CD4-positive, alpha-beta T cell treated with Interleukin-6 for 4 hours (primary cell): ENCODE measurements around the gene BBX.
A peak's percentile ranks its signal among the peaks of the same experiment; 100 is the strongest.
"Not testable (repeated sequence)": the region's sequence is repeated elsewhere in the genome, so short reads cannot be mapped to it uniquely, and the experiment has no call there.

Experiments used
- DNase-seq: peaks from one replicate; pipeline ENCODE4 v3.0.0-alpha.2; 2020; ENCODE audit warnings: mixed read lengths

Gene BBX

GRCh38 chr3:107810171-107811071 lies 287.7 kb downstream of the BBX start:
- no peak for DNase-seq

- DNase-seq: no peak
Observed at GRCh38 chr3:107813026-107813425, 290.3 kb downstream of the BBX start.

DNA sequence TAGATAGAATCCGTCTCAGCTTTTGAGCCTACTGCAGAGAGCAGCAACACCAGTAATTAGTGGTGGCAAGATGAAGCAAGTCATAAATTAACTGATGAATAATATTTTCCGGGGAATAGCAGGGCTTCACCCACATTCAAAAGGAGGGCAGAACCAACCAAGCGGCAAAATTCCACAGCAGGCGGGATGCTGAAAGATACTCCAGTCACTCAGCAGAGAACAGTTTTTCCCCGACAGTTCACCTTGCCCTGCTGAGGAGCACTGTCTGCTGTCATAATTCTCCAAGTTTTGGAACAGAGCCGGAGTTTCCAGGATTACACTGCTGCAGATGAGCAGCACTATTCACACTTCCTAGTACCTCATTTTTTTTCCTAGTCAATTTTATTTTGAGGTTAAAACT lies 293.3 kb downstream of the BBX start:
- DNase-seq: no peak

DNA sequence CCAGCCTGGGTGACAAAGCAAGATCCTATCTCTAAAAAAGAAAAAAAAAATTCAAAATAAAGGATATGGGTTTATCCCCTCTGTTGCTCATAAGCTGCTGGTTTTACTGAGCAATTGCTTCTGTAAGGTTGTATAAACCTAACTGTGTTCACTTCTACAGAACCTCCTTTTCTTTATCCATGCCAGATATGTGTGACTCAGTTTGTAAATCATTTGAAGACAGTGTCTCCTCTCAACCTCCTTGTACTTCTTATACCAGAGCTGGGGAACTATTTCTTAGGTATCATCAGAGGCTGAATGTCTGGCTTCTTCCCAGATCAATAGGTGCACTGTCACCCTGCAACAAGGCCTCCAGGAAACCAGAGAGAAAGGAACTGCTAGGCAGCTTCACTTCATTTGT lies 294.3 kb downstream of the BBX start:
- no peak for DNase-seq

DNA sequence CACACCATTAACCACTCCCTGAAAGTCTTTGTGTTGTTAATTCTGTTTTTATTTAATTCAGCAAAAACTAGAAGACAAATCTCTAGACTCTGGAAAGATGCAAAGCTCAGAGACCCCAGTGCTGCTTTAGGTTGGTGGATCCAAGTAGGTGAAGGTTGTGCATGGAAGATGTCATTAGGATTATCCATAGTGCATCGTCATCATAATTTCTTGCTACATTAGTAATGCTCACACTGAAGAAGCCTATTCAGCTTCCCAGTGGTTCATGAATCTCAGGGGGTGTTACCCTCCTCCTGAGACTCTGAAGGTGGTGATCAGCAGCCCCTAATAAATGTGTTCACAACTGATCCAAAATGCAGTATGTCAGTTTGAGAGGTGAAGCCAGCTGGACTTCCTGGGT lies 295.3 kb downstream of the BBX start:
- DNase-seq: no peak

- no peak for DNase-seq
Observed at GRCh38 chr3:107819656-107820055, 296.9 kb downstream of the BBX start.

- no peak for DNase-seq
Observed at GRCh38 chr3:107822308-107822707, 299.5 kb downstream of the BBX start.

- no peak for DNase-seq
Observed at GRCh38 chr3:107824822-107825371, 302.1 kb downstream of the BBX start.

- no peak for DNase-seq
Observed at GRCh38 chr3:107825556-107825955, 302.8 kb downstream of the BBX start.

- no peak for DNase-seq
Observed at GRCh38 chr3:107826727-107827126, 304.0 kb downstream of the BBX start.

GRCh38 chr3:107829185-107829584 lies 306.4 kb downstream of the BBX start:
- no peak for DNase-seq

DNA sequence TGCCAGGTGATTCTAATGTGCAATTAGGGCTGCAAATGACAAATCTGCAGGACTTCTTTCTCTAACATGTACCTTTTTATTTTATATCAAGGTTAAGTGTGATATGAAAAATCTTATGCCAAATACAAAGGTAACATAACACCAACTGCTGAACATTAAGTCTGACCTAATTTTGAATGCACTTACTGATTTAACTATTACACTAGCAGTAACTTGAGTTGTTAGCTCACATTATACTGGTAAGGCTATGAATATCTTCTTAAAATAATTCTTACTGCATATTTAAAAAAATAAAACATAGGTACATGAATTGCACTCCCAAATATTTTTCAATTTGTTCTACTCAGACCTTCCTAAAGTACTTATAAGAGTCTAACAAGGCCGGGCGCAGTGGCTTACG lies 308.8 kb downstream of the BBX start:
- no peak for DNase-seq

GRCh38 chr3:107833043-107833442 lies 310.3 kb downstream of the BBX start:
- no peak for DNase-seq

DNA sequence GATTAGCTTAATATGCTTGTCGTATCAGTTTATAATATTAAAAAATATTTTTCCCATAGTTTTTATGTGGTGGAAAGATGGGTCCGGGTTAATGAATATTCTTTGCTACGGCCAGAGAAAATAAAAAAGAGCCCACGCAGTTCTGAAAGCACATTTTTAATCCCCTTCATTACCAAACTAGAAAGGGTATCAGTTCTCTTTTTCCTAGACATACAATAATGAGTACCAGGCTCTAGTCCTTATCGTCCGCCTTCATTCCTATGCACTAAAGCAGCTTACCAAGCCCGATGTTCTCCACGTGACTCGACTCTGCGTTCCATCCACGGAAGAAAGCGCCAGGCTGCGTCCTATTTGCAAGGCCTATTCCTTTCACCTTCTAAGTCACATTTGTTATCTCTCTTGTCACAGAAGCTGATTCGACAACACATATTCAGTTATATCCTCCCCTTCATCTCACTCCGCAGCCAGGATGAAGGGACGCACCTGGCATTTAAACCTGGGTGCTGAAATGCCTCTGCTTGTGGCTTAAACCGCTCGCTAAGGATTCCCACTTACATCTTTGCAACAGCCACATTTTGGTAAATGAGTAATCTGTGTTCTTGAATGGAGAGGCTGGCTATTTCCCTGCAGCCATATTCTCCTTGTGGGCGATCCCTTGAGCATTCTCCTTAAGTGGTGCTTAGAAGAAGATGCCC lies 311.1 kb downstream of the BBX start:
- no peak for DNase-seq

DNA sequence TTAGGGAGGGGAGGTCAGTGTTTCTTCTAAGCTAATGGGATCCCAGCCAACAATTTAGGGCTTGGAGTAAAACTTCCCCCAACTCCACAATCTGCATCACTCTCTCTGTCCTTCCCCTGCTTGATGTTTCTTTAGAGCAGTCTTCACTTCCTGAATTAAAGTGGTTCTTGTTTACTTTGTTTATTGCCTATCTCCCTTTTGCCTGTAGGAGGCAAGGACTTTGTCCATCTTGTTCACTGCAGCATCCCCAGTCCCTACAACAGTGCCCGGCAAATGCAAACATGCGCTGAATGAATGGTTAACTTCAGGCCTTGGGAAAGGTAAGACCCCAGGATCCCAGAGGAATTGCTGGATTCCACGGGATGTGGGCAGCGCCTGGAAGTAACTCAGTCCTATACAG lies 312.2 kb downstream of the BBX start:
- not testable (repeated sequence) for DNase-seq

DNA sequence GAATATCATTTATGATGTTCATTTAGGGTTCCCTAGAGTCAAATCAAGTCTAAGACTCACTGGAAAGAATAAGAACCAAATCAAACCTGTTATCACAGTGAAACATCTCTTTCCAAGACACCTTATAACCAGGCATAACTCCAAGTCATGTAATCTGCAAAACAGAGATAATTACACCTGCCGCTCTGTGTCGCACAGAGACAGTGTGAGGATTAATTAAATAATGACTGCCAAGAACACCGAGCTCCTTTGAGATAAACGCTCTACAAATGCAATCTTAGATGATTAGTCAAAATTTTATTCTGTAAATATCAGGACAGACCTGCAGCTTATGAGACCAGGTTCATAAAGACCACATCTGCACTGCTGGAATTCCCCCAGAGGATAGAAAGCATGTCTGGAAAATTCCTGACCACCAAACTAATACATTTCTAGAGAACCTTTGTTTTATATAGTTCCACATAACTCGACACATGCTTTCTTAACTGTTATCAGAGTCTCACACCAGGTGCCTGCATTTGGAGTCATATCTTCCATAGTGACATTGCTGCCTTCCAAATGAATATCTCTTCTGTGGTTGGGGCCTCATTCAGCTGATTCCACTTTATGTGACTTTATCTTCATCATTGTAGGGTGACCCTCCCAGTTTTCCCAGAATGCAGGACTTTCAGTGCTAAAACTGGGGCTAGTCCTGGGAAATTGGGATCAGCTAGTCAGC lies 315.3 kb downstream of the BBX start:
- no peak for DNase-seq

DNA sequence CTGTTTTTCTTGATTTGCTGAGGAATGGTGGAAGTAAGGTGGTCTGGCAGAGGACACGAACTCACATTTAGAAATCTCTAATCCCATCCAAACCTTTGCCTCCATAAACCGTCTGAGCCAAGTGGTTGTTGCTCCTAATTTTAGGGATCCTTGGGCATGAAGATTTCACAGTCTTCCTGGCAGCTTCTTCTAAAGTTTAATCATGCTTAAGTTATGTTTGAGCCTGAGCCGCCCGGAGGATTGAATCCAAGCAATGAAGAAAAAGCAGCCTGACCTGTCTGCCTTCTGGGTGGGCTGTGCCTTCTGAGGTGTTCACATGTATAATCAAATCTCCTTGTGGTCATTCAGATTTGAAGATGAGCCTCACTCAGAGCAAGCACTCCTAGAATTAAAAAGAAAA lies 319.1 kb downstream of the BBX start:
- DNase-seq: no peak

- no peak for DNase-seq
Observed at GRCh38 chr3:107842940-107843339, 320.2 kb downstream of the BBX start.

DNA sequence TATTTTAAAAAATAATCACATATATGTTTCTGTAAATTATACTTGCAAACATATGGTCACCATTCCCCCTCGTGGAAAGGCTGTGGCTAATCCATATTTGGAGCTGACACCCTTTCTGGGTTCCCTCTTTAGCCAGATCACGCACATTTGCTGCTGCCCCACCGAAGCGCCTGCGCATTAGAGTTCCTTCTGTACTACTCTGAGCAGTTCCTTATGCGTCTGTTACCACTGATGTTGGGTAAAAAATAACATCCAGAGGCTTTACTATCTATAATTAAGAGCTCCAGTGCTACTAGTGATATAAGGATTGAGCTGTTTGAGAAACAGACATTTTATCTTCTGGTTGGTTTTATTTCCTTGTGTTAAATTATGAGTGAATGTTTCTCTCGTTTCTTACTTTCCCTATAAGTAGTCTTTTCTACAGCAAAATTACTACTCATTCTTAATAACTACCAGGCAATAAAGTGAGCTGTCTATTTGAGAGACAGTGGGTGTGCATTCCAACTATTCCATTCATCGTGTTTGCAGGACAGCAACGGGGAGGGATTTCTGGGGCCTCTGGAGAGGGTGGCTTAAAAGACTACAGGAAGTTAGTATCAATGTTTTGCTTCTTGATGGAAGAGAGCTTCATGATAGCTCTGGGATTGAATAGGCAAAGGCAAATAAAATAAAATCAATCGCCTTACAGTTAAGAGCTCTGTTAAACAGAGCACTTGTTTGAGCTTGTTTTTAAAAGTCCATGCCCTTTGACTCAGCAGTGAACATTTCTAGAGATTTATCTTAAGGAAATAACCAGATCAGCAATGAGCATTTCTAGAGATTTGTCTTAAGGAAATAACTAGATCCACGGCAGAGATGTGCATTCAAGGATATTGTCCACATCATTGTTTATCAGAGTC lies 322.9 kb downstream of the BBX start:
- no peak for DNase-seq

DNA sequence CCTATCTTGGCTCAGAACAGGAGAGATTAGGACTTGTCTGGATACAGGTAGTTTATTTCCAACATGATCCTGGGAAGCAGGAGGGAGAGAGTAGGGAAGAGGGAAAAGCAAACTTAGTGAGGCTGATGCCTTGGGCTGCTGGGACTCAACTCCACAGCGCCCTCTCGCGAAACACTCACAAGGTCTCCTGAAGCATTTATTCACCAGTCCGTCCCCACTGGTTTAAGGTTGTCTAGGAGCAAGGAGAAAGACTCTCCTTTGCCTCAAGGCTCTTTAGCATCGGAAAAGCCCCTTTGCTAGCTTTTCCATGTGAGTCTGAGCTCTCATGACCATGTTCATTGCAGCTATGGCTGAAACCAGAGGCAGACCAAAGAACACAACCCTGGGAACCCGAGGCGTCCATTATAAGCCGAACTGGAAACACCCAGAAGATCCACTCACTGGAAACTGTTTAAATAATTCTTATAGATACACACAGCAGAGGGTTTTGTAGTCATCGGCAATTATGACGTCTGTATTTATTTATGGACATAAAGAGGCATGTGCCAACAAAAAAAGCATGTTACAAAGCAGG lies 323.6 kb downstream of the BBX start:
- peak; percentile 35 for DNase-seq

GRCh38 chr3:107847791-107848190 lies 325.0 kb downstream of the BBX start:
- DNase-seq: no peak

DNA sequence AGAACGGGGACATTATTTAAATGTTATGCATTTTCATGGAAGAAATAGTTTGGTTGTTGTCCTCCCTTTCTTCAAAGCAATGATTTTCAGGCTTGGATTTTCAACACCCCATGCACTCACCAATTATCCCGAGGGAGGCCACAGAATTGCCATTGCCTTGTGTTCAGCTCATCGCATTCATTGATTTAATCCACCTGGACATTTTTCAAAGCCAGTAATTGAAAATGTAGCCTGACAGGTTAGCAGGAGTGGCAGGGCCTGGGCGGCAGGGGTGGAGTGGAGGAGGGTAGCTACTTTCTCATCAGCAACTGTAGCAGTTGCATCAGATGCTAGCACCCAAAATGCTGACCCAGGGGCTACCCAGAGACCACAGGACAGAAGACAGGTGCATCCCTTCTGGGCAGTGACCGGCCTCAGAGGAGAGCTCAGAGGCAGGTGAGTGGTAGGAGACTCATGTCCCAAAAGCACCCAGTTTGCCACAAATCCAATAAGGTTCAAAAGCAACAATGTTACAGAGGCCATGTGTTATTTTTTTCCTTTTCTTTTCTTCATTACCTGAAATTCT lies 325.7 kb downstream of the BBX start:
- no peak for DNase-seq
